Measurements from ENCODE around the gene KANSL3.
"Not testable (repeated sequence)": the region's sequence is repeated elsewhere in the genome, so short reads cannot be mapped to it uniquely, and the experiment has no call there.

Gene KANSL3

GRCh38 chr2:96554293-96555145 is 83.6 kb downstream of the KANSL3 start:
- no peaks in the 10 kb centered on the region for H3K27me3 ChIP-seq (ENCODE audit: control insufficient read depth in 5 of 5, insufficient read depth in 4 of 5, low read length in 5 of 5)
- H3K4me1 ChIP-seq (ENCODE audit: control insufficient read depth in 5 of 5, insufficient read depth in 5 of 5, low read length in 5 of 5), result peaks cover 0 to 13% (median 9%) of the 10 kb centered on the region in 5 donors
- H3K9me3 ChIP-seq (ENCODE audit: control insufficient read depth in 5 of 5, low read length in 5 of 5), result no peaks in the 10 kb centered on the region
- peaks cover 0 to 37% (median 24%) of the 10 kb centered on the region in 5 donors for H3K36me3 ChIP-seq (ENCODE audit: control insufficient read depth in 5 of 5, insufficient read depth in 5 of 5, low read length in 5 of 5)
- peak overlapping the region in 1 of 5 donors; percentile 38 for H3K9ac ChIP-seq (ENCODE audit: low read length in 5 of 5)
- H3K4me3 ChIP-seq (ENCODE audit: low read depth in 1 of 5, low read length in 5 of 5), result peak overlapping the region in 2 of 5 donors; percentile 14 to 17
- no peak overlapping the region for H3K27ac ChIP-seq (ENCODE audit: low read depth, low read length)

GRCh38 chr2:96553957-96554292 is 84.2 kb downstream of the KANSL3 start:
- peaks cover 0 to 43% (median 29%) of the 10 kb centered on the region in 5 donors for H3K36me3 ChIP-seq (ENCODE audit: control insufficient read depth in 5 of 5, insufficient read depth in 5 of 5, low read length in 5 of 5)
- H3K4me3 ChIP-seq (ENCODE audit: low read depth in 1 of 5, low read length in 5 of 5); H3K27ac ChIP-seq (ENCODE audit: low read depth, low read length); H3K9me3 ChIP-seq (ENCODE audit: control insufficient read depth in 5 of 5, low read length in 5 of 5); H3K9ac ChIP-seq (ENCODE audit: low read length in 5 of 5); H3K27me3 ChIP-seq (ENCODE audit: control insufficient read depth in 5 of 5, insufficient read depth in 4 of 5, low read length in 5 of 5): not testable (repeated sequence)
- peaks cover 0 to 13% (median 10%) of the 10 kb centered on the region in 5 donors for H3K4me1 ChIP-seq (ENCODE audit: control insufficient read depth in 5 of 5, insufficient read depth in 5 of 5, low read length in 5 of 5)

- H3K27ac ChIP-seq (ENCODE audit: low read depth, low read length), result no peak overlapping the region
- H3K4me3 ChIP-seq (ENCODE audit: low read depth in 1 of 5, low read length in 5 of 5), result no peak overlapping the region
- H3K36me3 ChIP-seq (ENCODE audit: control insufficient read depth in 5 of 5, insufficient read depth in 5 of 5, low read length in 5 of 5), result peaks cover 0 to 49% (median 35%) of the 10 kb centered on the region in 5 donors
- peaks cover 0 to 13% (median 10%) of the 10 kb centered on the region in 5 donors for H3K4me1 ChIP-seq (ENCODE audit: control insufficient read depth in 5 of 5, insufficient read depth in 5 of 5, low read length in 5 of 5)
- no peaks in the 10 kb centered on the region for H3K27me3 ChIP-seq (ENCODE audit: control insufficient read depth in 5 of 5, insufficient read depth in 4 of 5, low read length in 5 of 5)
- no peak overlapping the region for H3K9ac ChIP-seq (ENCODE audit: low read length in 5 of 5)
- H3K9me3 ChIP-seq (ENCODE audit: control insufficient read depth in 5 of 5, low read length in 5 of 5), result no peaks in the 10 kb centered on the region
Measured at GRCh38 chr2:96553176-96553956, 84.7 kb downstream of the KANSL3 start.

DNA sequence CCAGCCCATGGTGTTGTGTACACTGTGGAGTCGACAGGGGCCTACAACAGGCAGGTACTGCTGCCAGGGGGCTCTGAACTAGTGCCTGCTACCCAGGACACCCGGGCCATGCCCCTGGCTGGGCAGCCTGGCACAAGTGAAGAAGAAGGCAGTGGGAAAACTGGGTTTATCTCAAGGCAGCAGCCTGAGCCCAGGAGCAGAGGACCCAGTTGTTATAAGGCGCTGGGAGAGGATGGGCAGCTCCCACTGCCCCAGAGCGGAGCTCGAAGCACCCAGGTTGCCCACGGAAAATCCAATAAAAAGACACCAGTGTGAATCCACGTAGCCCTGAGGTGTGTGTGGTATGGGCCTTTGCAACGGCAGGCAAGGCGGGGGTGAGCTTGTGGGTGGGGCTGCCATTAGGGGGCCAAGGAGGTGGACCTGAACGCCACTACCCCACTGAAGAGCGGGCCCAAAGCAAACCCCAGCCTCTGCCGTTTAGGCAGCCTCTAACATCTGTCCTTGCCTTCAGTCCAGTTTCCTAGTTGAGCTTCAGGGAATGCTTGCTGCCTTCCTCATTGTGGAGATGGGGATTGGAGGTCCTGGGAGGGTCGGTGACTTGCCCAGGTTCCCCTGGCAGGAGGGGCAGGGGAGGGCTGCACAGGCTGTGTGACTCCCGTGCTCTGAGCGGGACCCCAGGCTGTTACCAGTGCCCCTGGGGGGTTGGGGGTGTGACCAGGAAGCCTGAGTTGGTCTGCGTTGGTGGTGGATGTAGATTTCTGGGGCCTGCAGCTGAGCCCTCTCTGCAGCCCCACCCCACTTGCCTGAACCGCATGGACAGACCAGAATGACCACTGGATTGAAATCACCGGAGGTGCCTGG is 85.6 kb downstream of the KANSL3 start:
- Histone ChIP-seq H3K27ac (ENCODE audit: low read depth, low read length) (no peak overlapping the region), H3K27me3 (ENCODE audit: control insufficient read depth in 5 of 5, insufficient read depth in 4 of 5, low read length in 5 of 5) (no peaks in the 10 kb centered on the region), H3K36me3 (ENCODE audit: control insufficient read depth in 5 of 5, insufficient read depth in 5 of 5, low read length in 5 of 5) (peaks cover 0 to 55% (median 39%) of the 10 kb centered on the region in 5 donors), H3K9me3 (ENCODE audit: control insufficient read depth in 5 of 5, low read length in 5 of 5) (no peaks in the 10 kb centered on the region), H3K4me1 (ENCODE audit: control insufficient read depth in 5 of 5, insufficient read depth in 5 of 5, low read length in 5 of 5) (peaks cover 0 to 13% (median 10%) of the 10 kb centered on the region in 5 donors), H3K9ac (ENCODE audit: low read length in 5 of 5) (no peak overlapping the region), H3K4me3 (ENCODE audit: low read depth in 1 of 5, low read length in 5 of 5) (no peak overlapping the region)

DNA sequence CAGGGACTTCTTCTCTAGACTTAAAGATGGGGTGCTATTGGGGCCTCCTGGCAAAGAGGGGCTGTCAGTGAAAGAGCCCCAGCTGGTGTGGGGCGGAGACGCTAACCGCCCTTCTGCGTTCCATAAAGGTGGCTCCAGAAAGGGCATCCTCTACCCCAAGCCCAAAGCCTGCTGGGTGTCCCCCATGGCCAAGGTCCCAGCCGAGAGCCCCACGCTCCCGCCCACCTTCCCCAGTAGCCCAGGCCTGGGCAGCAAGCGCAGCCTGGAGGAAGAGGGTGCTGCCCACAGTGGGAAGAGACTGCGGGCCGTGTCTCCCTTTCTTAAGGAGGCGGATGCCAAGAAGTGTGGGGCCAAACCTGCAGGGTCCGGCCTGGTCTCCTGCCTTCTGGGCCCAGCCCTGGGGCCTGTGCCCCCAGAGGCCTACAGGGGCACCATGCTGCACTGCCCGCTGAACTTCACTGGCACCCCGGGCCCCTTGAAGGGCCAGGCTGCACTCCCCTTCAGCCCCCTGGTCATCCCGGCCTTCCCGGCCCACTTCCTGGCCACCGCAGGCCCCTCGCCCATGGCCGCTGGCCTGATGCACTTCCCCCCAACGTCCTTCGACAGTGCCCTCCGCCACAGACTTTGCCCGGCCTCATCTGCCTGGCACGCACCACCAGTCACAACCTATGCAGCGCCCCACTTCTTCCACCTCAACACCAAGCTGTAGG is 86.4 kb downstream of the KANSL3 start:
- Histone ChIP-seq H3K36me3 (ENCODE audit: control insufficient read depth in 5 of 5, insufficient read depth in 5 of 5, low read length in 5 of 5) (peaks cover 0 to 62% (median 45%) of the 10 kb centered on the region in 5 donors), H3K27ac (ENCODE audit: low read depth, low read length) (no peak overlapping the region), H3K4me1 (ENCODE audit: control insufficient read depth in 5 of 5, insufficient read depth in 5 of 5, low read length in 5 of 5) (peaks cover 0 to 13% (median 10%) of the 10 kb centered on the region in 5 donors)

GRCh38 chr2:96550787-96551604 is 87.1 kb downstream of the KANSL3 start:
- Histone ChIP-seq H3K9ac (ENCODE audit: low read length in 5 of 5) (no peak overlapping the region), H3K9me3 (ENCODE audit: control insufficient read depth in 5 of 5, low read length in 5 of 5) (no peaks in the 10 kb centered on the region), H3K36me3 (ENCODE audit: control insufficient read depth in 5 of 5, insufficient read depth in 5 of 5, low read length in 5 of 5) (peaks cover 0 to 67% (median 45%) of the 10 kb centered on the region in 5 donors), H3K4me1 (ENCODE audit: control insufficient read depth in 5 of 5, insufficient read depth in 5 of 5, low read length in 5 of 5) (peaks cover 0 to 13% (median 10%) of the 10 kb centered on the region in 5 donors), H3K27ac (ENCODE audit: low read depth, low read length) (no peak overlapping the region), H3K27me3 (ENCODE audit: control insufficient read depth in 5 of 5, insufficient read depth in 4 of 5, low read length in 5 of 5) (no peaks in the 10 kb centered on the region), H3K4me3 (ENCODE audit: low read depth in 1 of 5, low read length in 5 of 5) (no peak overlapping the region)

More for the DNA sequence above, 86.4 kb downstream of the KANSL3 start:
- Histone ChIP-seq H3K4me3 (ENCODE audit: low read depth in 1 of 5, low read length in 5 of 5) (no peak overlapping the region), H3K9me3 (ENCODE audit: control insufficient read depth in 5 of 5, low read length in 5 of 5) (no peaks in the 10 kb centered on the region), H3K9ac (ENCODE audit: low read length in 5 of 5) (no peak overlapping the region), H3K27me3 (ENCODE audit: control insufficient read depth in 5 of 5, insufficient read depth in 4 of 5, low read length in 5 of 5) (no peaks in the 10 kb centered on the region)

- no peak overlapping the region for H3K27ac ChIP-seq (ENCODE audit: low read depth, low read length)
- peaks cover 0 to 70% (median 45%) of the 10 kb centered on the region in 5 donors for H3K36me3 ChIP-seq (ENCODE audit: control insufficient read depth in 5 of 5, insufficient read depth in 5 of 5, low read length in 5 of 5)
- no peak overlapping the region for H3K4me3 ChIP-seq (ENCODE audit: low read depth in 1 of 5, low read length in 5 of 5)
- H3K9me3 ChIP-seq (ENCODE audit: control insufficient read depth in 5 of 5, low read length in 5 of 5), result no peaks in the 10 kb centered on the region
- H3K27me3 ChIP-seq (ENCODE audit: control insufficient read depth in 5 of 5, insufficient read depth in 4 of 5, low read length in 5 of 5), result no peaks in the 10 kb centered on the region
- H3K9ac ChIP-seq (ENCODE audit: low read length in 5 of 5), result no peak overlapping the region
- H3K4me1 ChIP-seq (ENCODE audit: control insufficient read depth in 5 of 5, insufficient read depth in 5 of 5, low read length in 5 of 5), result peaks cover 0 to 13% (median 10%) of the 10 kb centered on the region in 5 donors
Measured at GRCh38 chr2:96549967-96550786, 87.9 kb downstream of the KANSL3 start.

DNA sequence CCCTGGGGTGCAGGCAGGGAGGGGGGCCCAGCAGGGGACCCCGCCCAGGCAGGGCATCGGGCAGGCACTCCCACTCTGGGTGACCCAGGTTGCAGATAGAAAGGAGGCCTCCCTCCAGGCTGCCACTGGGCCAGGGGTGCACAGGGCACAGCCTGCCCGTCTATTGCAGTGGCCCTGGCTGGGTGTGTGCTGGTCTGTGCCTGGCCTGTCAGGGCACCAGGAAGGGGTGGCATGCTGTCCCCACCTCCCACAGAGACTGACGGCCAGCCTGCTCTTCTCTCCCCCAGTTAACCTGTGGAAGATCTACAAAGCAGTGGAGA is 88.7 kb downstream of the KANSL3 start:
- Histone ChIP-seq H3K4me1 (ENCODE audit: control insufficient read depth in 5 of 5, insufficient read depth in 5 of 5, low read length in 5 of 5) (peaks cover 0 to 8% (median 6%) of the 10 kb centered on the region in 5 donors), H3K27ac (ENCODE audit: low read depth, low read length) (no peak overlapping the region), H3K9me3 (ENCODE audit: control insufficient read depth in 5 of 5, low read length in 5 of 5) (no peaks in the 10 kb centered on the region), H3K9ac (ENCODE audit: low read length in 5 of 5) (no peak overlapping the region), H3K36me3 (ENCODE audit: control insufficient read depth in 5 of 5, insufficient read depth in 5 of 5, low read length in 5 of 5) (peaks cover 0 to 72% (median 45%) of the 10 kb centered on the region in 5 donors), H3K4me3 (ENCODE audit: low read depth in 1 of 5, low read length in 5 of 5) (no peak overlapping the region), H3K27me3 (ENCODE audit: control insufficient read depth in 5 of 5, insufficient read depth in 4 of 5, low read length in 5 of 5) (no peaks in the 10 kb centered on the region)
